ENCODE results near the gene PTPN9.

- TF ChIP-seq CTCF (conservative IDR thresholded peaks at IDR 0.05; ENCODE audit: low read depth, low read length): no peak
- TF ChIP-seq EZH2 (IDR thresholded peaks at IDR 0.05; ENCODE audit: borderline replicate concordance, low read depth, low read length, poor library complexity, severe bottlenecking): no peak
Measured at GRCh38 chr15:75422554-75422953, 156.6 kb downstream of the PTPN9 start.
